HepG2 (cell line): ENCODE measurements around the gene CKAP2. TPM values are rescaled to one million over a fixed set of nuclear protein-coding genes. Genes with fewer than 3 reads are reported as not detected.
A peak's percentile ranks its signal among the peaks of the same experiment; 100 is the strongest.

Experiments
- CEBPB ChIP-seq: IDR thresholded peaks from 2 replicates; pipeline ENCODE4 v1.6.1; 2011; ENCODE audit warnings: low read depth, low read length, improper control_type of control experiment, borderline replicate concordance
- GATAD2A ChIP-seq: IDR thresholded peaks from 2 replicates; pipeline ENCODE4 v1.6.1; 2016
- HIVEP1 ChIP-seq: sonication (generic); formaldehyde crosslinking; IDR thresholded peaks from 2 replicates; pipeline ENCODE4 v1.4.0; 2020; ENCODE audit warnings: mild to moderate bottlenecking, missing genetic modification reagents
- MAZ ChIP-seq, 2 experiments: sonication (generic) in 1 of 2; formaldehyde crosslinking in 1 of 2; IDR thresholded peaks; 2 replicates each; pipeline versions ENCODE4 v1.5.0 to v1.6.1; 2012 to 2020; ENCODE audit warnings: low read depth in 2 of 2, mild to moderate bottlenecking in 2 of 2, borderline replicate concordance in 1 of 2, improper control_type of control experiment in 1 of 2, low read length in 1 of 2, missing genetic modification reagents in 1 of 2, moderate library complexity in 1 of 2
- MLX ChIP-seq: IDR thresholded peaks from 2 replicates; pipeline ENCODE4 v1.6.1; 2016
- PAX8 ChIP-seq: sonication (generic); formaldehyde crosslinking; IDR thresholded peaks from 2 replicates; pipeline ENCODE4 v1.8.0; 2022; ENCODE audit warnings: mild to moderate bottlenecking, missing genetic modification reagents, borderline replicate concordance
- PHB2 ChIP-seq: fragments of 450-650 bp; IDR thresholded peaks from 2 replicates; pipeline ENCODE4 v1.6.1; 2018; ENCODE audit not compliant: partially characterized antibody
- RFX5 ChIP-seq: IDR thresholded peaks from 2 replicates; pipeline ENCODE4 v1.6.1; 2011; ENCODE audit warnings: low read depth, low read length, improper control_type of control experiment
- SMARCE1 ChIP-seq: fragments of 450-650 bp; IDR thresholded peaks from 2 replicates; pipeline ENCODE4 v1.6.1; 2017; ENCODE audit warnings: borderline replicate concordance
- TBX3 ChIP-seq: fragments of 450-650 bp; IDR thresholded peaks from 2 replicates; pipeline ENCODE4 v1.6.1; 2017; ENCODE audit warnings: antibody characterized with exemption, mild to moderate bottlenecking, inconsistent platforms, borderline replicate concordance
- TCF12 ChIP-seq, 2 experiments: fragments of 450-650 bp in 1 of 2; sonication (generic) in 1 of 2; formaldehyde crosslinking in 1 of 2; IDR thresholded peaks; 2 replicates each; pipeline versions ENCODE4 v1.6.1 to v1.8.0; 2017 to 2022; ENCODE audit warnings: antibody characterized with exemption in 1 of 2, mild to moderate bottlenecking in 1 of 2, missing genetic modification reagents in 1 of 2, moderate library complexity in 1 of 2
- YEATS4 ChIP-seq: sonication (generic); formaldehyde crosslinking; IDR thresholded peaks from 2 replicates; pipeline ENCODE4 v1.4.0; 2020; ENCODE audit warnings: missing genetic modification reagents, borderline replicate concordance
- ZBTB37 ChIP-seq: sonication (generic); formaldehyde crosslinking; IDR thresholded peaks from 2 replicates; pipeline ENCODE4 v1.4.0; 2020; ENCODE audit warnings: mild to moderate bottlenecking, missing genetic modification reagents
- ZKSCAN5 ChIP-seq: sonication (generic); formaldehyde crosslinking; IDR thresholded peaks from 2 replicates; pipeline ENCODE4 v1.5.1; 2020; ENCODE audit warnings: mild to moderate bottlenecking, missing genetic modification reagents
- ZNF136 ChIP-seq: sonication (generic); formaldehyde crosslinking; IDR thresholded peaks from 2 replicates; pipeline ENCODE4 v1.8.1; 2022; ENCODE audit warnings: low read depth, mild to moderate bottlenecking, moderate library complexity, missing genetic modification reagents
- ZNF20 ChIP-seq: sonication (generic); formaldehyde crosslinking; IDR thresholded peaks from 2 replicates; pipeline ENCODE4 v1.4.0; 2020; ENCODE audit warnings: mild to moderate bottlenecking, moderate library complexity, missing genetic modification reagents
- ZNF281 ChIP-seq: sonication (generic); formaldehyde crosslinking; IDR thresholded peaks from 2 replicates; pipeline ENCODE4 v1.4.0; 2020; ENCODE audit warnings: missing genetic modification reagents, borderline replicate concordance
- ZNF292 ChIP-seq: sonication (generic); formaldehyde crosslinking; IDR thresholded peaks from 2 replicates; pipeline ENCODE4 v1.8.1; 2022; ENCODE audit warnings: mild to moderate bottlenecking, low read depth, missing genetic modification reagents, borderline replicate concordance
- ZNF362 ChIP-seq: sonication (generic); formaldehyde crosslinking; IDR thresholded peaks from 2 replicates; pipeline ENCODE4 v1.4.0; 2020; ENCODE audit warnings: missing genetic modification reagents, mild to moderate bottlenecking, borderline replicate concordance
- ZNF513 ChIP-seq: sonication (generic); formaldehyde crosslinking; conservative IDR thresholded peaks from 2 replicates; pipeline ENCODE4 v1.5.0; 2020; ENCODE audit warnings: missing genetic modification reagents
- ZNF547 ChIP-seq: sonication (generic); formaldehyde crosslinking; IDR thresholded peaks from 2 replicates; pipeline ENCODE4 v1.5.1; 2020; ENCODE audit warnings: mild to moderate bottlenecking, missing genetic modification reagents
- ZNF672 ChIP-seq: sonication (generic); formaldehyde crosslinking; IDR thresholded peaks from 2 replicates; pipeline ENCODE4 v1.8.1; 2022; ENCODE audit warnings: missing genetic modification reagents
- ZNF674 ChIP-seq: sonication (generic); formaldehyde crosslinking; IDR thresholded peaks from 2 replicates; pipeline ENCODE4 v1.5.0; 2020; ENCODE audit warnings: low read depth, mild to moderate bottlenecking, missing genetic modification reagents
- ZNF737 ChIP-seq: sonication (generic); formaldehyde crosslinking; IDR thresholded peaks from 2 replicates; pipeline ENCODE4 v1.5.0; 2020; ENCODE audit warnings: missing genetic modification reagents, mild to moderate bottlenecking, borderline replicate concordance
- polyA plus RNA-seq, 8 experiments: library from polyadenylated mRNA; depleted of rRNA in 3 of 8; stranded (reverse) in 7 of 8; unstranded in 1 of 8; fragments of >200 nt; fragmentation: Illumina TruSeq in 4 of 8; extraction: Trizol in 4 of 8; gene quantifications; 2 replicates each; pipeline versions ENCODE4 v1.2.1 to v1.2.3, GENCODE V29; 2011 to 2016; ENCODE audit warnings: low read depth in 4 of 8, missing spikeins in 1 of 8, mixed read lengths in 1 of 8; ENCODE audit not compliant: insufficient read depth in 1 of 8
- total RNA-seq, 5 experiments: library from RNA; depleted of rRNA; stranded (reverse); fragments of >200 nt; fragmentation: Illumina TruSeq; extraction: Trizol; gene quantifications; 2 replicates each; pipeline ENCODE4 v1.2.3, GENCODE V29; 2016; ENCODE audit warnings: low read depth in 1 of 5

The CKAP2 gene
- total and polyA plus RNA-seq, 2 of the 13 experiments (the other 11 are each of a cell fraction or from before 2014, with no cell fraction given), result 6.7 to 40.3 TPM

- no peak for TF ChIP-seq ZNF674 (CRISPR knock-in tag)
- TF ChIP-seq ZNF362 (CRISPR knock-in tag), result no peak
- no peak for TF ChIP-seq TCF12 (IDR thresholded peaks at IDR 0.05)
- TF ChIP-seq TCF12 (CRISPR knock-in tag; IDR thresholded peaks at IDR 0.05), result no peak
- TF ChIP-seq PHB2, result no peak
- TF ChIP-seq CEBPB, result no peak
- TF ChIP-seq ZNF672 (CRISPR knock-in tag), result 0 out of 2 replicates have a peak, but pooled peaks have one; percentile 27
- 0 out of 2 replicates have a peak, but pooled peaks have one; percentile 29 for TF ChIP-seq GATAD2A (CRISPR knock-in tag)
- TF ChIP-seq RFX5, result no peak
- no peak for TF ChIP-seq YEATS4
- TF ChIP-seq ZNF281, result no peak
- TF ChIP-seq HIVEP1 (CRISPR knock-in tag), result no peak
- TF ChIP-seq ZNF292 (CRISPR knock-in tag), result no peak
- TF ChIP-seq ZNF20 (CRISPR knock-in tag), result no peak
- no peak for TF ChIP-seq ZNF737 (CRISPR knock-in tag)
- TF ChIP-seq PAX8, result no peak
- TF ChIP-seq MLX, result no peak
- no peak for TF ChIP-seq ZKSCAN5 (CRISPR knock-in tag)
- no peak for TF ChIP-seq SMARCE1
- no peak for TF ChIP-seq ZNF547
- no peak for TF ChIP-seq TBX3
- no peak for TF ChIP-seq ZNF136 (CRISPR knock-in tag)
- TF ChIP-seq ZBTB37 (CRISPR knock-in tag), result no peak
- TF ChIP-seq MAZ (IDR thresholded peaks at IDR 0.05; ENCODE audit: borderline replicate concordance, low read depth, low read length), result no peak
- no peak for TF ChIP-seq MAZ (CRISPR knock-in tag; IDR thresholded peaks at IDR 0.05; ENCODE audit: low read depth)
- TF ChIP-seq ZNF513 (CRISPR knock-in tag), result no peak
Measured at GRCh38 chr13:52450793-52451116, 4.5 kb upstream of the CKAP2 start (continued).
